ENCODE results near the gene PLAAT5.

DNA sequence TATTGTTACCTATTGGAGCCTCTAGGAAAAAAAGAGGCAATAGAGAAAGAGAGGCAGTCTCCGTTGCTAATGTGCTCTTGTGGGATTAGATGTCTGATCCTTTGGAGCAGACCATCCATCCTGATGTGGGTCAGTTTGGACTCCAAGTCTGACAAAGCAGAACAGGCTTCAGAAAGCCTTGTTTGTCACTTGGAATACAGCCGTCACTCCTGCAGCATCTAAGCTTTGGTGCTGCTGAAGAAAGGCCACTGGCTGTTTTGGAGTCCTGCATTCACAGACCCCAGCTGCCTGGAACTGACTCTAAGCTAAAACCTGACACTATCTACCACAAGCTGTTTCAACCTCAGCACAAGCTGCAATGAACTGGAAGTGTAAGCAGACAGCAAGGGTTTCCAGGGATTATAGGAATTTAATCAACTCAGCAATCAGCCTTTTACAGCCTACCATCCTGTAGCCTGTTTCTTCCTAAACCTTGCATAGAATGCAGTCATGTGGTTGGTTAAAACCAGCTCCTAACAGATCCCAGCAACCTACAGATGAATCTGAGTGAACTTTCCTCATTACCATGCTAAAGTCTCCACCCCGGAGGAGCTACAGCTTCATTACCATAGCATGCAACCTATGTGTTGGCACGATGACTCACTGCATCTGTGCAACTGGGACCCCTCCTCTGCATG lies 42.0 kb upstream of the PLAAT5 start:
- TF ChIP-seq EZH2 (IDR thresholded peaks at IDR 0.05; ENCODE audit: low read length, missing control alignments), result no peak
- TF ChIP-seq, protein P1, sequence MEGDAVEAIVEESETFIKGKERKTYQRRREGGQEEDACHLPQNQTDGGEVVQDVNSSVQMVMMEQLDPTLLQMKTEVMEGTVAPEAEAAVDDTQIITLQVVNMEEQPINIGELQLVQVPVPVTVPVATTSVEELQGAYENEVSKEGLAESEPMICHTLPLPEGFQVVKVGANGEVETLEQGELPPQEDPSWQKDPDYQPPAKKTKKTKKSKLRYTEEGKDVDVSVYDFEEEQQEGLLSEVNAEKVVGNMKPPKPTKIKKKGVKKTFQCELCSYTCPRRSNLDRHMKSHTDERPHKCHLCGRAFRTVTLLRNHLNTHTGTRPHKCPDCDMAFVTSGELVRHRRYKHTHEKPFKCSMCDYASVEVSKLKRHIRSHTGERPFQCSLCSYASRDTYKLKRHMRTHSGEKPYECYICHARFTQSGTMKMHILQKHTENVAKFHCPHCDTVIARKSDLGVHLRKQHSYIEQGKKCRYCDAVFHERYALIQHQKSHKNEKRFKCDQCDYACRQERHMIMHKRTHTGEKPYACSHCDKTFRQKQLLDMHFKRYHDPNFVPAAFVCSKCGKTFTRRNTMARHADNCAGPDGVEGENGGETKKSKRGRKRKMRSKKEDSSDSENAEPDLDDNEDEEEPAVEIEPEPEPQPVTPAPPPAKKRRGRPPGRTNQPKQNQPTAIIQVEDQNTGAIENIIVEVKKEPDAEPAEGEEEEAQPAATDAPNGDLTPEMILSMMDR (conservative IDR thresholded peaks at IDR 0.05 in 1 of 2, IDR thresholded peaks at IDR 0.05 in 1 of 2; ENCODE audit: low read depth in 1 of 2, low read length in 2 of 2), result no peak
